ENCODE measurements around the gene TTLL6.

TTLL6 gene

GRCh38 chr17:48795444-48796162 is 21.4 kb downstream of the TTLL6 start:
- no peaks in the 10 kb centered on the region for H3K27me3 ChIP-seq (ENCODE audit: control insufficient read depth, insufficient read depth, low read length)
- H3K9ac ChIP-seq: no peak overlapping the region
- no peak overlapping the region for H2AFZ ChIP-seq
- H3K79me2 ChIP-seq: no peaks in the 10 kb centered on the region
- H3K4me1 ChIP-seq: no peaks in the 10 kb centered on the region
- H3K4me2 ChIP-seq (ENCODE audit: low read length): no peak overlapping the region
- H3K36me3 ChIP-seq (ENCODE audit: control insufficient read depth, insufficient read depth, low read length): no peaks in the 10 kb centered on the region
- TF ChIP-seq, protein P1, sequence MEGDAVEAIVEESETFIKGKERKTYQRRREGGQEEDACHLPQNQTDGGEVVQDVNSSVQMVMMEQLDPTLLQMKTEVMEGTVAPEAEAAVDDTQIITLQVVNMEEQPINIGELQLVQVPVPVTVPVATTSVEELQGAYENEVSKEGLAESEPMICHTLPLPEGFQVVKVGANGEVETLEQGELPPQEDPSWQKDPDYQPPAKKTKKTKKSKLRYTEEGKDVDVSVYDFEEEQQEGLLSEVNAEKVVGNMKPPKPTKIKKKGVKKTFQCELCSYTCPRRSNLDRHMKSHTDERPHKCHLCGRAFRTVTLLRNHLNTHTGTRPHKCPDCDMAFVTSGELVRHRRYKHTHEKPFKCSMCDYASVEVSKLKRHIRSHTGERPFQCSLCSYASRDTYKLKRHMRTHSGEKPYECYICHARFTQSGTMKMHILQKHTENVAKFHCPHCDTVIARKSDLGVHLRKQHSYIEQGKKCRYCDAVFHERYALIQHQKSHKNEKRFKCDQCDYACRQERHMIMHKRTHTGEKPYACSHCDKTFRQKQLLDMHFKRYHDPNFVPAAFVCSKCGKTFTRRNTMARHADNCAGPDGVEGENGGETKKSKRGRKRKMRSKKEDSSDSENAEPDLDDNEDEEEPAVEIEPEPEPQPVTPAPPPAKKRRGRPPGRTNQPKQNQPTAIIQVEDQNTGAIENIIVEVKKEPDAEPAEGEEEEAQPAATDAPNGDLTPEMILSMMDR (IDR thresholded peaks at IDR 0.05): no peak
- H3K27ac ChIP-seq: no peak overlapping the region
- H3K4me3 ChIP-seq (ENCODE audit: low read depth, low read length): no peak overlapping the region
- no peaks in the 10 kb centered on the region for H3K9me3 ChIP-seq (ENCODE audit: control insufficient read depth, low read length)

GRCh38 chr17:48792033-48792798 is 24.8 kb downstream of the TTLL6 start:
- TF ChIP-seq, protein P1 (IDR thresholded peaks at IDR 0.05): no peak
- Histone ChIP-seq H3K9me3 (ENCODE audit: control insufficient read depth, low read length) (no peaks in the 10 kb centered on the region), H3K4me1 (no peaks in the 10 kb centered on the region), H3K27me3 (ENCODE audit: control insufficient read depth, insufficient read depth, low read length) (no peaks in the 10 kb centered on the region), H3K9ac (no peak overlapping the region), H3K79me2 (no peaks in the 10 kb centered on the region), H3K27ac (no peak overlapping the region), H3K4me3 (ENCODE audit: low read depth, low read length) (no peak overlapping the region), H2AFZ (no peak overlapping the region), H3K36me3 (ENCODE audit: control insufficient read depth, insufficient read depth, low read length) (no peaks in the 10 kb centered on the region), H3K4me2 (ENCODE audit: low read length) (no peak overlapping the region)

DNA sequence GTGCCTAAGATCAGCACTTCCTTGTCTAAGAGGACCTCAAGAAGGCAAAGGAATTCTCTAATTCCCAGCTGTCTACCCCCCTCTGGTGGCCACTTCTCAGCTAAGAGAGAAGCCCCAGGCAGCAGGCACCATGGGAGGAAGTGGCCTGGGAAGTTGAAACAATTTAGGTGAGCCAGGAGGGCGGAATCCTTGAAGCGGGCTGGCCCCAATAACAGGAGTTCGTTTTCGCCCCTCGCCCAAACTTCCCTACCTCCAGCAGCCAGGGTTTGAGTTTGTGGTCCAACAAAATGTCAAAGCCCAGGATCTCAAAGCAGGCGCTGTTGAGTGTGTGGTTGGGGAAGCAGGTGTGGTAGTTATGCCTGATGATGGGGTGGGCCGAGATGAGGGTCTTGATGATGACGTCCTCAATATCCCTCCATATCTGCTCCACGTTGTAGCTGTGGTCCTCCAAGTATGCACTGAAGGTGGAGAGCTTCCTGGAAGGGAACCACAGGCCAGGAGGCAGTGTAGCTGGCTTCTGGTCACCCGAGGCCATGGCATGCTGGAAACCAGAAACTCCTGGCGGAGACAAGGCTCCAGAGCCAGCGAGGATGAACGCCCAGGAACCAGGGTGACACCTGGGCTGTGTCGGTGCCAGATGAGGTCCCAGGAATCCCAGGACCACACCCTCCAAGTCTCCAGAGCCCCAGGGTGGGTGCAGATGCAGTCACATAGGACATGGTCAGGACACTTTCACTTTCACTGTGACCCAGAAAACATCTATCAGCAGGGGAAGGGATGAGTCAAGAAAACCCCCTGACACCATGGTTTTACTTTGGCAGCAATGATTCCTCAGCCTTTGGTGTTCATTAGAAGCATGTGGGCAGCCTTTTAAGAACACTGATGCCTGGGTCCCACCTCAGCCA is 25.6 kb downstream of the TTLL6 start:
- TF ChIP-seq, protein P1 (IDR thresholded peaks at IDR 0.05): peak; percentile 82
- no peaks in the 10 kb centered on the region for H3K27me3 ChIP-seq (ENCODE audit: control insufficient read depth, insufficient read depth, low read length)
- no peaks in the 10 kb centered on the region for H3K79me2 ChIP-seq
- no peaks in the 10 kb centered on the region for H3K36me3 ChIP-seq (ENCODE audit: control insufficient read depth, insufficient read depth, low read length)
- H3K4me1 ChIP-seq: no peaks in the 10 kb centered on the region
- H3K27ac ChIP-seq: no peak overlapping the region
- H3K9ac ChIP-seq: no peak overlapping the region
- H3K9me3 ChIP-seq (ENCODE audit: control insufficient read depth, low read length): no peaks in the 10 kb centered on the region
- no peak overlapping the region for H3K4me2 ChIP-seq (ENCODE audit: low read length)
- H3K4me3 ChIP-seq (ENCODE audit: low read depth, low read length): no peak overlapping the region
- H2AFZ ChIP-seq: no peak overlapping the region

GRCh38 chr17:48790607-48791127 is 26.4 kb downstream of the TTLL6 start:
- no peak overlapping the region for H3K27ac ChIP-seq
- no peaks in the 10 kb centered on the region for H3K79me2 ChIP-seq
- no peak overlapping the region for H3K9ac ChIP-seq
- no peaks in the 10 kb centered on the region for H3K9me3 ChIP-seq (ENCODE audit: control insufficient read depth, low read length)
- no peaks in the 10 kb centered on the region for H3K36me3 ChIP-seq (ENCODE audit: control insufficient read depth, insufficient read depth, low read length)
- H3K4me3 ChIP-seq (ENCODE audit: low read depth, low read length): no peak overlapping the region
- no peak overlapping the region for H3K4me2 ChIP-seq (ENCODE audit: low read length)
- no peak overlapping the region for H2AFZ ChIP-seq
- TF ChIP-seq, protein P1 (IDR thresholded peaks at IDR 0.05): no peak
- no peaks in the 10 kb centered on the region for H3K4me1 ChIP-seq
- no peaks in the 10 kb centered on the region for H3K27me3 ChIP-seq (ENCODE audit: control insufficient read depth, insufficient read depth, low read length)
